ENCODE results near the gene ATL3.

ATL3 gene

GRCh38 chr11:63672936-63673539 is 1.9 kb upstream of the ATL3 start:
- Histone ChIP-seq H3K9me3 (no peaks in the 10 kb centered on the region), H3K4me3 (ENCODE audit: low read depth, low read length) (no peak overlapping the region), H3K36me3 (no peaks in the 10 kb centered on the region), H3K4me1 (no peaks in the 10 kb centered on the region), H3K27me3 (no peaks in the 10 kb centered on the region)
- TF ChIP-seq CTCF (IDR thresholded peaks at IDR 0.05; ENCODE audit: low read depth, low read length), result no peak
- no peak for DNase-seq

GRCh38 chr11:63672156-63672463 is 934 bp upstream of the ATL3 start:
- DNase-seq, result no peak
- H3K4me3 ChIP-seq (ENCODE audit: low read depth, low read length), result no peak overlapping the region
- no peaks in the 10 kb centered on the region for H3K4me1 ChIP-seq
- no peaks in the 10 kb centered on the region for H3K36me3 ChIP-seq
- no peaks in the 10 kb centered on the region for H3K9me3 ChIP-seq
- TF ChIP-seq CTCF (IDR thresholded peaks at IDR 0.05; ENCODE audit: low read depth, low read length), result no peak
- no peaks in the 10 kb centered on the region for H3K27me3 ChIP-seq

GRCh38 chr11:63670433-63671321 is 499 bp downstream of the ATL3 start:
- peak; percentile 16; the same call in 1 of the 2 replicates for TF ChIP-seq CTCF (IDR thresholded peaks at IDR 0.05; ENCODE audit: low read depth, low read length)
- no peaks in the 10 kb centered on the region for H3K27me3 ChIP-seq
- peak overlapping the region; percentile 45 for H3K4me3 ChIP-seq (ENCODE audit: low read depth, low read length)
- no peaks in the 10 kb centered on the region for H3K9me3 ChIP-seq
- DNase-seq, result peak; percentile 16
- H3K36me3 ChIP-seq, result no peaks in the 10 kb centered on the region
- H3K4me1 ChIP-seq, result no peaks in the 10 kb centered on the region

- H3K4me1 ChIP-seq, result no peaks in the 10 kb centered on the region
These were observed 1.1 kb downstream of the ATL3 start for GRCh38 chr11:63670096-63670432.

DNA sequence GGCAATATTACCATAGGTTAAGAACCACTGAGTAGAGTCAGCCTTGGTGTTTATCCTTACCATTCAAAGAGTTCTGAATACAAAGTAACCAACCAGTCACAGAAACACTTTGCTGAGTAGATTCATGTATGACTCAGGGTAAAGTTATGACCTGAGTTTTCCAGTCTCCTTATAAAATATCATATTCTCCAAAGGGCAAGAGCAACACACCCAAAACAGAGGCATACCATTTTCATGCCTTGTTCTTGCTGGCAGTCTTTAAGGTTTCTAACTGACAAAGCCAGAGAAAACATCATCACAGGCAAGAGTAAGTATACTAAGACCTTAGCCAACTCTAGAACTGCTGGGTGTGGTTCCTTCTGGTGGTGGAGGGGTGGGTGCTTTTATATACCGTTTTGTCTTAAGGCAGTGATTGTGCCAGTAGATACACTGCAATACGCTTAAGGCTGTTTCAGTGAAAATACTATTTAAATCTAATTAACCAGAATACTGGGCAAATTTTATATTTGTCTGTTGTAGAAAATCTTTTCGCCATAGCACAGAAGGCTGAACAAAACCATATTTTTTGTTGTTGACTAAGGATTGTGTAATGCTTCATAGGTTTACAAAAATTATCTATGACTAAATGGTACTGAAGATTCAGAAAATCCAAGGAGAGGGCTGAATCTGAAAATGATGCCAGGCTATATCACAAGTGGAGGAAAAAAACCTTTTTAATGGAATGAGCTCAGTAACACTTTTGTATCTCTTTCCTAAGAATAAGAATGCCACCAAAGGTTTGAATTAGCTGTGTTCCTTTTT is 3.0 kb downstream of the ATL3 start:
- no peaks in the 10 kb centered on the region for H3K36me3 ChIP-seq
- H3K27me3 ChIP-seq, result no peaks in the 10 kb centered on the region
- no peak for DNase-seq
- H3K4me3 ChIP-seq (ENCODE audit: low read depth, low read length), result no peak overlapping the region
- H3K4me1 ChIP-seq, result no peaks in the 10 kb centered on the region
- no peaks in the 10 kb centered on the region for H3K9me3 ChIP-seq
- no peak for TF ChIP-seq CTCF (IDR thresholded peaks at IDR 0.05; ENCODE audit: low read depth, low read length)

More at GRCh38 chr11:63670096-63670432, 1.1 kb downstream of the ATL3 start:
- Histone ChIP-seq H3K36me3 (no peaks in the 10 kb centered on the region), H3K27me3 (no peaks in the 10 kb centered on the region), H3K4me3 (ENCODE audit: low read depth, low read length) (peak overlapping the region; percentile 45), H3K9me3 (no peaks in the 10 kb centered on the region)
- TF ChIP-seq CTCF (IDR thresholded peaks at IDR 0.05; ENCODE audit: low read depth, low read length), result no peak
- no peak for DNase-seq
